ENCODE data around the gene GRAMD4.

GRCh38 chr22:46636221-46637002, 16.2 kb downstream of the GRAMD4 start:
- TF ChIP-seq CTCF (IDR thresholded peaks at IDR 0.05; ENCODE audit: low read length) (no peak), EZH2 (optimal IDR thresholded peaks at IDR 0.05; ENCODE audit: low read depth, low read length) (no peak)

Data from MM.1S (cell line).